Retinal pigment epithelial cell (primary cell): ENCODE data around the gene PDE4B.
"Not testable (repeated sequence)": the region's sequence is repeated elsewhere in the genome, so short reads cannot be mapped to it uniquely, and the experiment has no call there.

ENCODE experiments used
- DNase-seq: peaks from one replicate; pipeline ENCODE4 v3.0.0-alpha.2; 2010; ENCODE audit warnings: low read depth
- H3K4me3 ChIP-seq: 2 replicates; pipeline ENCODE4 v1.5.1; 2011; ENCODE audit warnings: mild to moderate bottlenecking, low read length, control low read depth, moderate library complexity
- CTCF ChIP-seq: conservative IDR thresholded peaks from 2 replicates; pipeline ENCODE4 v1.5.1; 2011; ENCODE audit warnings: low read depth, low read length, control low read depth, inconsistent platforms

PDE4B gene

DNA sequence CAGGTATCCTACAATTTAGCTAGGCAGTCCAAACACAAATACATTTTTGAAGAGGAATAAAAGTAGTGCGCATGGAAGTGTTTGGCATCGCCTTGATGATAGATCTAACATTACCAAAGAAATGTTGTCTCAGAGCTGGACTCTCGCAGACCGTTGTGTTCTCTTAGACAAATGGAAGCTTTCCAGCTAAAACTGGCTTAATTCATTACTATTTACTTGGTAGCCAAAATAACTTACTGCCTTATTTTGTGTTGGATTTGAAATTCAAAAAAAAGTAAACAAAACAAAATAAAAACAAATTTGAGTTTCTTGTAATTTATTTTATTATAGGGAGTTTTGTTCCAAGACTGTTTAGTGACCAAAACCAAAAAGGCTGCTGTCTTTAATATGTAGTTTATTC is 51.6 kb downstream of the PDE4B start:
- TF ChIP-seq CTCF = no peak
- no peak for DNase-seq
- H3K4me3 ChIP-seq = no peak overlapping the region

DNA sequence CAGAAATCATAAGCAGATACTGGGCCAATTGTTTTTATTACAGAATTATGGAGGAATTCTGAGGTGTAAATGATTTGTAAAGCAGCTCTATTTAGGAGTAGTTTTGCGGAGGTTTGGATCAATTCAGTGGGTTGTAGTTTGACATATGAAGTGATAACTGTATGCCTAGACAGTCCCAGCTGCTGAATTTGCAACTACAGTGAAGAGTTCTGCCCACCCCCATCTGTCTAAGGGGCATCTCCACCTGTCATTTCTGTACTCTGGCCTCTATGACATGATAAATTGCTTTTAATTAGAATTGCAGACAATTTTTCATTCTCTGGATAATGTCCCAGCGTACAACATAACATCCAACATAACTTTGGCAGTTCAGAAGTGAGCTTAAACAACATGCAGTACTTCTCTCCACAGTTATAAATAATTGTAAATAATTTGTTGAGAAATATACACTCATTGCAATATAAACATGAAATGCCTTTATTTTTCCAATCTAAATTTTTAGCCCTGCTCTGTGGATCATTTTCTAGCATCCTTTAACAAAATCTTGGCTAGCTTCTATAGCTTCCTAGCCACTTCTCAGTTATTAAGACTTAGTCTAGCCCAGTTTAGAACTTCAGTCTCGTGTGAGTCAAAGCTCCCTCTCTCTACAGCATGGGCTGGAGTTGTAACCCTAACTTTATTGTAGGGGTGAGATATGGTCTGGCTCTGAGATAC is 52.3 kb downstream of the PDE4B start:
- no peak for DNase-seq
- no peak for TF ChIP-seq CTCF
- no peak overlapping the region for H3K4me3 ChIP-seq

DNA sequence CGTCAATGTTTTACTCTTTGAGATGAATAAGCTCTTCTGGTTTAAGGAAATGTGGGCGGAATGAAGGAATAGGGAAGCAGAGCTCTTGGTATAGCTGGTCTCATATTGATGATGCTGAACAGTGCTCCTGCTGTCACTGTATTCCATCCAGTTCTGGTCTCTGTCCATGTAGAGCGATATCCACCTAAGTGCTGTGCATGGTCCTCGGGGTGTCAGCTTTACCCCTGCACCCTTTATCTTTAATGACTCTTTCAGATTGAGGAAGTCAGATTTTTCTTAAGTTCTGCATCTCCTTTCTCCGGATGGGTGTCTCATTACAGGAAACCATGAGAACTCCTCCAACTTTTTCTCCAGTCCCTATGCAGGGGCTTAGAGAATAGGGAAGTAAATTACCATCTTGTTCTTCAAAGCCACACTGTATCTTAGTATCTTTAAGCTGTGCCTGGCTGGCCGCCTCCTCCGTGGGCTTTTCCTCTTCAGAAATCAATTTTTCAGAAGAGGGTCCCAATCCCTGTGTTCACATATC is 52.9 kb downstream of the PDE4B start:
- TF ChIP-seq CTCF = no peak
- H3K4me3 ChIP-seq = no peak overlapping the region
- DNase-seq = no peak

DNA sequence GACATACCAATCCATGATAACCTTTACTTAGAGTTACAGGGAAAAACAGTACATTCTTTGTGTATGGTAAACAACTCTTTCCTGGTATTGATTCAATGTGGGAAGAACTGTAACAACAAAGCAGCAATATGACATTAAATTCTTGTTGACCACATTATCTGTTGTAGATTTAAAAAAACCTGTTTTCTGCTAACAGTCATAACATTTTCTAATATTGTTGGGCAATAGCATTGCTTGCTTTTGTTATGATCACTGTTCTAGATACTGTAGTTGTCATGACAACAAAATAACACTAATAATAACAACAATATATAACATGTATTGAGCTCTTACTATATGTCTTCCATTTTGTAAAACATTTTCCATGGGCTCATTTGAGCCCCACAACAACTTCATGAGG is 54.2 kb downstream of the PDE4B start:
- no peak overlapping the region for H3K4me3 ChIP-seq
- no peak for TF ChIP-seq CTCF
- no peak for DNase-seq

- H3K4me3 ChIP-seq = no peak overlapping the region
- no peak for DNase-seq
- TF ChIP-seq CTCF = no peak
These were observed 57.6 kb downstream of the PDE4B start for GRCh38 chr1:65850281-65850680.

DNA sequence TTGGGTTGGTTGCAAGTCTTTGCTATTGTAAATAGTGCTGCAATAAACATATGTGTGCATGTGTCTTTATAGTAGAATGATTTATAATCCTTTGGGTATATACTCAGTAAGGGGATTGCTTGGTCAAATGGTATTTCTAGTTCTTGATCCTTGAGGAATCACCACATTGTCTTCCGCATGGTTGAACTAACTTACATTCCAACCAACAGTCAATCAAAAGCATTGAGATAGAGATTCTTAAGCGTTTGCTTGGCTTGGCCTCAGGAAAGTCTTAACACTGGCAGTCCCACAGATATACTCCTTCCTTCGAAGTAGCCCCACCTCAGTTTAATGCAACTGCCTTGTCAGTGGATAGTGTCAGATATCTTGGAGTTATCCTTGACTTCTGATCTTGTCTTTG is 63.9 kb downstream of the PDE4B start:
- H3K4me3 ChIP-seq = not testable (repeated sequence)
- DNase-seq = peak; percentile 93

DNA sequence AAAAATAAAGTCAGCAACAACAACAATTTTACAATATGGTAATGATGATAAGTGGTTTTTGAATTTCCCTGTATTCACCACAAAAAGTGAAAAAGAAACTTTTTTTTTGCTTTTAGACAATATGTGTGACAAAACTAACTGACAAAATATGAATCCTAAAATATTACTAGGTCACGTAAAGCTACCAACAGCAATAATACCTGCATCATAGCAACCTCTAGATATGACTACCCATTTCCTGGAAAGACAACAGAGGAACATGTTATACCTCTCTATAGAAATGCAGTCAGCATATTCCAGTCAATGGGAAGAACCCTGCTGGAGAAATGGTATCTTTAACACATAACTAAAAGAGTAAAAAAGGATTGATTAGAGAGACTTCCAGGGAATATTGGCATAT is 73.7 kb downstream of the PDE4B start:
- DNase-seq = no peak
- no peak for TF ChIP-seq CTCF
- H3K4me3 ChIP-seq = no peak overlapping the region
